HG02885 (cell line): ENCODE measurements around the gene MRPL53.
"Not testable (repeated sequence)": the region's sequence is repeated elsewhere in the genome, so short reads cannot be mapped to it uniquely, and the experiment has no call there.

Source experiments
- ATAC-seq: cut with Tn5 transposase; IDR thresholded peaks from one replicate; pipeline ENCODE4 v1.9.1; 2021; ENCODE audit warnings: mild to moderate bottlenecking; ENCODE audit not compliant: unreplicated experiment, poor library complexity

MRPL53 gene

GRCh38 chr2:74482801-74483674 is 10.6 kb upstream of the MRPL53 start, which contains the start of the genes CCDC142 and TTC31:
TSS of gene CCDC142 (minus strand) at chr2:74482998. CDS start at chr2:74482837, 161 bp downstream.
TSS of gene TTC31 (plus strand) at chr2:74483081. CDS start at chr2:74483096, 15 bp downstream.
- ATAC-seq: peak; percentile 90

DNA sequence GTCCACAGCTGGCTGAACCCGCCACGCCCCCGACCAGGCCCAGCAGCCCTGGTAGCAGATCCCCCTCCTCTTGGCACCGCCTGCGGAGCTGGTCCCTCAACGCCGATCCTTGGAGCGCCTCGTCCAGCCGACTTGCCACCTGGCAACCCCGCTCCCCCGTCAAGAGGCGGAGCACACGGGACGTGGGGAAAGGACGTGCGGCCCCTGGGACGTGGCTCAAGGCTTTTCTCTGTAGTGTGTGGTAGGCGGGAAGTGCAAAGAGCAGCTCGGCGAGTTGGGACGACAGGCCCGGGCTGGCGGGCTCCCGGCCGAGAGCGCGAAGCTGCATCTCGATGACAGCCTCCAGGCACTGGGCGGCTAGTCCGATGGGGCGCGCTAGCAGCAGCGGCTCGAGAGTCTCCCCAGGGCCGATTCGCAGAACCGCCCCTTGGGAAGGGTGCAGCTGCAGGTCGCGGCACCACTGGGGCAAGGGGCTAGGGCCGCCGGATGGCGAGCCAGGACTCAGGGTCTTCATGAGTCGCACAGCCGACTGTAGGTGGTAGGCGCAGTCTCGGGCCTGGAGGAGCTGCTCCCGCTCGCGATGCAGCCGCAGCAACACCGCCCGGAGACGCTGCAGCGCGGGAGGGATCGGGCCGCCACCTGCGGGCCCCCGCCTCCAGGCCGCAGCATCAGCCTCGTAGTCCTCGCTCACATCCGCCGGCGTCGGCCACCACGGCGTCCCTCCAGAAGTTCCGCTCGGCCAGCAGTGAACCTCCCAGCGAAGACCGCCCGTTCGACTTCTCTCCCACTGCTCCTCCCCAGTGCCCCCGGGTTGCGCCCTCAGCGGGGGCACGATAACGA is 9.7 kb upstream of the MRPL53 start:
- ATAC-seq: peak; percentile 40

- ATAC-seq: no peak
These were observed 9.0 kb upstream of the MRPL53 start for GRCh38 chr2:74481431-74481830.

DNA sequence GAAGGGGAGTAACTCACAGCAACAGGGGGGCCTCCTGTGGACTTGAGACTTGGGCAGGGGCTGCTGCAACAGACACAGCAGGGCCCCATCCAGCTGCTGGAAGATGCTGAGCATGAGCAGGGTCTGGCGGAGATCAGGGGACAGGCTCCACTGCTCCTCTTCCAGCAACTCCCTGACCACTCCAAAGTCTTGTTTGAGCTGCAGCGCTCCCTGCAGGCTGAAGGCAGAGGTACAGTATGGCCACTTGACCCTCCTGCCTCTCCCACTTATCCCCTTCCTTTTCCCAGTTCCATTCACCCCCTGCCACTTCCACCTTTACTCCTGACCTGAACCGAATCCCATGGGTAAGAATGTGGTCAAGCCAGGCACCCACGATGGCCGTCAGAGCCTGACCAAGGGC is 2.4 kb upstream of the MRPL53 start:
- ATAC-seq: no peak

- ATAC-seq: no peak
These were observed 2.0 kb upstream of the MRPL53 start for GRCh38 chr2:74474481-74474880.

GRCh38 chr2:74472945-74473258 is 422 bp upstream of the MRPL53 start:
- no peak for ATAC-seq

- no peak for ATAC-seq
These were observed 981 bp downstream of the MRPL53 start for GRCh38 chr2:74471332-74472065.

DNA sequence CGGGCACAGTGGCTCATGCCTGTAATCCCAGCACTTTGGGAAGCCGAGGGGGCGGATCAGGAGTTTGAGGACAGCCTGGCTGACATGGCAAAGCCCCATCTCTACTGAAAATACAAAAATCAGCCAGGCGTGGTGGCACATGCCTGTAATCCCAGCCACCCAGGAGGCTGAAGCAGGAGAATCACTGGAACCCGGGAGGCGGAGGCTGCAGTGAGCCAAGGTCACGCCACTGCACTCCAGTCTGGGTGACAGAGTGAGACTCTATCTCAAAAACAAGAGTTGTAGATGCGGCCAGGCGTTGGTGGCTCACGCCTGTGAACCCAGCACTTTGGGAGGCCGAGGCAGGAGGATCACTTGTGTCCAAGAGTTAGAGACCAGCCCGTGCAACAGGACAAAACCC is 1.7 kb downstream of the MRPL53 start:
- ATAC-seq: not testable (repeated sequence)

DNA sequence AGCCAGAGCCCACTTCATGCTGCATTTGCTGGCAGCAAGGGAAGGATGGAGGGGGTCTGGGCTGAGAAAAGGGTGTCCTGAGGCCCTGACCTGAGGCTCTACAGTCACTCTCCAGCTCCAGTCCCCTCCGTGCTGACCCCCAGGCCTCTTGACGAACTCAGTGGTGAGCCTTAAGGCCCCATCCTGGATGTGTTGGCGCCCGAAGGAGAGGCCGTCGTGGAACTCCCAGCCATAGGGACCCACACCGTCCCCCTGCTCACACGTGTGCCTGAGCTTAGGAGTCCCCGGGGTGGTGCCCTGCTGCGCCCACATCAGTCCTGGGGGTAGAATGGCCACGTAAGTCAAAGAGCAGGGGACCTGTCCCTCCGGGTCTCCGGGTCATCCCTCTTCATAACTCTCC is 8.1 kb downstream of the MRPL53 start:
- no peak for ATAC-seq

DNA sequence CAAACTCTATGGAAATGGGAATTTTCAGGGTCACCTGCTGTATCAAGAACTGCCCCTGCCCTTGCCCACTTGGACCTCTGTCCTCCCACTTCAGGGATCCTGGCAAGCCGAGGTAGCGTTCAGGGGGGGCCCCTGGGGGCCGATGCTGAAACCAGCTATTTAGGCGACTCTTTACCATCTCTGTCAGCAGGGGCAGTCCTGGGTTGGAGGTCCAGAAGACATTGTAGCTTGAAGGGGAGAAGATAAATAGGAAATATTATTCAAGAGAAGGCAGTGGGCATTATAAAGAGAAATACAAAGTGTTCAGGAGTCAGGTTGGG is 9.7 kb downstream of the MRPL53 start:
- no peak for ATAC-seq

- no peak for ATAC-seq
These were observed 10.3 kb downstream of the MRPL53 start for GRCh38 chr2:74462054-74462785.

- ATAC-seq: no peak
These were observed 11.1 kb downstream of the MRPL53 start for GRCh38 chr2:74461187-74462053.

DNA sequence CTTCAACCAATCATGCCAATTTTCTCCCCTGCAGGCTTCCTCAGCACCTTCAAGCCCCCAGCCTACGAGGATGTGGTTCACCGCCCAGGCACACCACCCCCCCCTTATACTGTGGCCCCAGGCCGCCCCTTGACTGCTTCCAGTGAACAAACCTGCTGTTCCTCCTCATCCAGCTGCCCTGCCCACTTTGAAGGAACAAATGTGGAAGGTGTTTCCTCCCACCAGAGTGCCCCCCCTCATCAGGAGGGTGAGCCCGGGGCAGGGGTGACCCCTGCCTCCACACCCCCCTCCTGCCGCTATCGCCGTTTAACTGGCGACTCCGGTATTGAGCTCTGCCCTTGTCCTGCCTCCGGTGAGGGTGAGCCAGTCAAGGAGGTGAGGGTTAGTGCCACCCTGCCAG is 12.3 kb downstream of the MRPL53 start:
- not testable (repeated sequence) for ATAC-seq

DNA sequence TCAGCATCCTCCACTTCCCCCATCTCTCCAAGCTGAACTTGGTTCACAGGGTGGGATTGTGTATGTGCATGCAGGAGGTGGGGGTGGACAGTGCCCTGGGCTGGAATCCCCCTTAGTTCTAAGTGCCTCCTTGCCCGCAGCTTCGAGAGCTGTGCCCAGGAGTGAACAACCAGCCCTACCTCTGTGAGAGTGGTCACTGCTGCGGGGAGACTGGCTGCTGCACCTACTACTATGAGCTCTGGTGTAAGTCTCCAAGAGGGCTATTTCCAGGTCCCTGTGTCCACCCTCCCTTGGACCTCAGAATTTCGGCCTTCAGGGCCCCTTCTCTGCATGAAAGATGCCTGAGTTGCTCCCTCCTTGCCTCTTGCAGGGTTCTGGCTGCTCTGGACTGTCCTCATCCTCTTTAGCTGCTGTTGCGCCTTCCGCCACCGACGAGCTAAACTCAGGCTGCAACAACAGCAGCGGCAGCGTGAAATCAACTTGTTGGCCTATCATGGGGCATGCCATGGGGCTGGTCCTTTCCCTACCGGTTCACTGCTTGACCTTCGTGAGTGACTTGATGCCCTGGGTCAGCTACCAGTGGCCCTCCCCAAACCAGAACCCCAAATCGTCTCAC is 12.9 kb downstream of the MRPL53 start:
- ATAC-seq: not testable (repeated sequence)

GRCh38 chr2:74458938-74459363 is 13.5 kb downstream of the MRPL53 start:
- no peak for ATAC-seq

GRCh38 chr2:74458132-74458937 is 14.1 kb downstream of the MRPL53 start, which contains the start of gene WBP1:
TSS of gene WBP1 (plus strand) at chr2:74458438. CDS start at chr2:74458603, 165 bp downstream.
- peak; percentile 83 for ATAC-seq

GRCh38 chr2:74457549-74458131 is 14.8 kb downstream of the MRPL53 start:
- ATAC-seq: peak; percentile 35
